MCF 10A (cell line): ENCODE measurements around the gene DUS1L. TPM values are rescaled to one million over a fixed set of nuclear protein-coding genes. Genes with fewer than 3 reads are reported as not detected.

Experiments used
- BruUV-seq: library from RNA; stranded (reverse); fragments of 400-500 nt; replicated peaks from 2 replicates; lab custom pipeline; 2021; lab: Mats Ljungman, UMichigan
- CTCF ChIA-PET: fragments of 300-600 bp; sonication (Branson Sonifier 250); formaldehyde crosslinking; extraction: SDS; loops from one replicate; lab custom pipeline; 2021; ENCODE audit warnings: antibody characterized with exemption, inconsistent platforms; lab: Yijun Ruan, JAX
- POLR2A ChIA-PET: fragments of 300-600, 350-650 bp; sonication (Branson Sonifier 250); formaldehyde crosslinking; extraction: SDS; loops from one replicate; lab custom pipeline; 2020; ENCODE audit warnings: antibody characterized with exemption, inconsistent platforms; lab: Yijun Ruan, JAX
- DNase-seq: peaks from one replicate; pipeline ENCODE4 v3.0.0-alpha.2; 2018; ENCODE audit not compliant: unreplicated experiment
- H3K27ac Mint-ChIP-seq: one replicate; pipeline ENCODE4 v1.8.0; 2022; ENCODE audit warnings: mild to moderate bottlenecking, low read depth, mixed read lengths; ENCODE audit not compliant: unreplicated experiment
- H3K27me3 Mint-ChIP-seq: one replicate; pipeline ENCODE4 v1.8.0; 2022; ENCODE audit warnings: mixed read lengths; ENCODE audit not compliant: insufficient read depth, unreplicated experiment
- H3K36me3 Mint-ChIP-seq: one replicate; pipeline ENCODE4 v1.8.0; 2022; ENCODE audit warnings: mild to moderate bottlenecking, moderate library complexity, mixed read lengths; ENCODE audit not compliant: insufficient read depth, unreplicated experiment
- H3K4me1 Mint-ChIP-seq: one replicate; pipeline ENCODE4 v1.8.0; 2022; ENCODE audit warnings: mixed read lengths; ENCODE audit not compliant: insufficient read depth, unreplicated experiment
- H3K4me3 Mint-ChIP-seq: one replicate; pipeline ENCODE4 v1.8.0; 2022; ENCODE audit warnings: mild to moderate bottlenecking, moderate library complexity, mixed read lengths; ENCODE audit not compliant: unreplicated experiment
- H3K9me3 Mint-ChIP-seq: one replicate; pipeline ENCODE4 v1.8.0; 2022; ENCODE audit warnings: mixed read lengths; ENCODE audit not compliant: unreplicated experiment
- intact Hi-C: fragments of 100-400 bp; cut with micrococcal nuclease; formaldehyde crosslinking; loops from 2 replicates; pipeline ENCODE4 v1.14.1; 2022
- total RNA-seq: library from RNA; stranded (reverse); gene quantifications from 2 replicates; pipeline ENCODE4 v1.2.3, GENCODE V29; 2022
- TF ChIP-seq, protein P1 (sequence below): fragments of 200-600 bp; IDR thresholded peaks from one replicate; pipeline ENCODE4 v1.8.0; 2022; ENCODE audit warnings: antibody characterized with exemption, mild to moderate bottlenecking; ENCODE audit not compliant: unreplicated experiment

The DUS1L gene
- total RNA-seq, 1 experiment from 2014 or later: 116 TPM

DNA sequence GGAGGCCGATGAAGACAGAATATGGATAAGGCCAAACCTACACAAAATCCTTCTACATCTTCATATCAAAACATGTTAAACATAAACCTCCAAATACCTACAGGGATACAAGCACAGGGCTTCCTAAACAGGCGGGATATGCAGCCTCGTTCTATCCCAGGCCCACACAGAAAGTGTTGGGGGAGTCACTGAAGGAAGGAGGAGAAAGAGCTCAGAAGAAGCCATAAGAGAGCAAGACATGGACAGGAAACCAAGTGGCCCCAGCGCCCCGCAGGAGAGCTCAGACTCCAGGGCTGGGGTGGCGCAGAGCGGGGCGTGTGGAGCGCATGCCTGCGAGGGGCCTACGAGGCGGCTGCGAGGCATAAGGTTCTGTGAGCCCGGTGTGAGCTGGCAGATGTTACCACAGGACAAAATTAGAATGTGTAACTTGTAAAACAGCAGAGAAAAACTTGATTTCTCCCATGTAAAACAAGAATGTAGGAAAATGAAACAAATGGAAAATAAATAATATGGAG, 43.4 kb upstream of the DUS1L start:
- peaks cover 15% of the 10 kb centered on the region for H3K4me1 Mint-ChIP-seq
- peak overlapping the region; percentile 23 for H3K27ac Mint-ChIP-seq
- no peaks in the 10 kb centered on the region for H3K27me3 Mint-ChIP-seq
- POLR2A ChIA-PET: interaction anchor here (3.9 to 7.0 kb wide), 2 partner anchors 10 to 25 kb away, joined by 19 to 62 read pairs; partner anchors contain the start of gene FASN
- CTCF ChIA-PET: interaction anchor here (0.6 kb wide), 1 partner anchor 47 kb away, joined by 4 read pairs; no protein-coding TSS in a partner anchor
- intact Hi-C loops: no loop called here
- no peak for DNase-seq
- H3K36me3 Mint-ChIP-seq: peaks cover 38% of the 10 kb centered on the region
- TF ChIP-seq, protein P1, sequence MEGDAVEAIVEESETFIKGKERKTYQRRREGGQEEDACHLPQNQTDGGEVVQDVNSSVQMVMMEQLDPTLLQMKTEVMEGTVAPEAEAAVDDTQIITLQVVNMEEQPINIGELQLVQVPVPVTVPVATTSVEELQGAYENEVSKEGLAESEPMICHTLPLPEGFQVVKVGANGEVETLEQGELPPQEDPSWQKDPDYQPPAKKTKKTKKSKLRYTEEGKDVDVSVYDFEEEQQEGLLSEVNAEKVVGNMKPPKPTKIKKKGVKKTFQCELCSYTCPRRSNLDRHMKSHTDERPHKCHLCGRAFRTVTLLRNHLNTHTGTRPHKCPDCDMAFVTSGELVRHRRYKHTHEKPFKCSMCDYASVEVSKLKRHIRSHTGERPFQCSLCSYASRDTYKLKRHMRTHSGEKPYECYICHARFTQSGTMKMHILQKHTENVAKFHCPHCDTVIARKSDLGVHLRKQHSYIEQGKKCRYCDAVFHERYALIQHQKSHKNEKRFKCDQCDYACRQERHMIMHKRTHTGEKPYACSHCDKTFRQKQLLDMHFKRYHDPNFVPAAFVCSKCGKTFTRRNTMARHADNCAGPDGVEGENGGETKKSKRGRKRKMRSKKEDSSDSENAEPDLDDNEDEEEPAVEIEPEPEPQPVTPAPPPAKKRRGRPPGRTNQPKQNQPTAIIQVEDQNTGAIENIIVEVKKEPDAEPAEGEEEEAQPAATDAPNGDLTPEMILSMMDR: no peak
- no TSS peak for BruUV-seq
- no peaks in the 10 kb centered on the region for H3K9me3 Mint-ChIP-seq
- no peak overlapping the region for H3K4me3 Mint-ChIP-seq

DNA sequence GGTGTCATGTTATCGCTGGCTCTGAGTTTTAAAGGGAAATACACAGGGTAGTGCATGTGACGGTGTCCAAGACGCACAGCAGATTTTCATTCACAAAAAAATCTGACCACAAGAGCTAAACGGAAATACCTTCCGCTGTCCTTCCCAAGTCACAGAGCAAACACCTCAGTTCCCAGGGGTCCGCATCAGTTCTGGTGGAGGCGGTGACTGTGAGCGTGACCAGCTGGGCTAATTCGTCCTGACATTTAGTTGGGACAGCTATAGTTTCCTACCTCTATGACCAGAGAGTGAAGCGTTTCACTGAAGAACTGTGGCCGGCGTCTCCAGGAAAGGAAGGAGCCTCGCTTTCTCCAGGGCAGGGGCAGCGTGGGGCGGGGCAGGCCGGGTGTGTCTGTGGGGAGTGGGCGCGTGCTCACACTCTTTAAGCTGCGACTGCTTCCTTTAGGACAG, 42.9 kb upstream of the DUS1L start:
- Mint-ChIP-seq H3K4me3 (no peak overlapping the region), H3K9me3 (no peaks in the 10 kb centered on the region), H3K27ac (peak overlapping the region; percentile 23), H3K4me1 (peaks cover 17% of the 10 kb centered on the region), H3K27me3 (no peaks in the 10 kb centered on the region), H3K36me3 (peaks cover 38% of the 10 kb centered on the region)
- intact Hi-C loops: no loop called here
- BruUV-seq: no TSS peak
- TF ChIP-seq, protein P1: no peak
- ChIA-PET CTCF (no interaction called here), POLR2A (interaction anchor here (3.9 to 7.0 kb wide), 2 partner anchors 9 to 25 kb away, joined by 19 to 62 read pairs; partner anchors contain the start of gene FASN)
- DNase-seq: no peak

DNA sequence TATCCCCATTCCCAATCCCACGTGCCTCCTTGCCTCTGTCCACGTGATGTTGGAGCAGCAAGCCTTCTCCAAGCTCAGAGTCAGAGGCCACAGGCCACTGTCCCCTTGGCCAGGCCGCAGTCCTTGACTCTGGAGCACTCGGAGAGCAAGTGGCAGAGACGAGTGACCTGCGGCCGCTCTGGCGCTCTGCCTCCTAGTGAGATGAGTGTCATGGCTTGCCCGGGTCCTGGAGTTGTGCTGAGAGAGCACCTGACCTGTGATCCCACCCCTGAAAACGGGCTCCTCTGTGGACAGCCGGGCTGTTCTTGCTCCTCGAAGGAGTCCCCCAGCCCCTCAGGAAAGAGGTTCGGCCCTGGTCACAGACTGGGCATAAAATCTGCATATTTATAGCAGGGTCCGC, 42.4 kb upstream of the DUS1L start:
- POLR2A ChIA-PET: interaction anchor here (3.9 to 7.0 kb wide), 2 partner anchors 9 to 26 kb away, joined by 19 to 62 read pairs; partner anchors contain the start of gene FASN
- BruUV-seq: no TSS peak
- TF ChIP-seq, protein P1: no peak
- Mint-ChIP-seq H3K27me3 (no peaks in the 10 kb centered on the region), H3K27ac (peak overlapping the region; percentile 23), H3K4me1 (peaks cover 17% of the 10 kb centered on the region), H3K36me3 (peaks cover 37% of the 10 kb centered on the region), H3K4me3 (no peak overlapping the region), H3K9me3 (no peaks in the 10 kb centered on the region)
- intact Hi-C loops: no loop called here
- CTCF ChIA-PET: no interaction called here
- no peak for DNase-seq

DNA sequence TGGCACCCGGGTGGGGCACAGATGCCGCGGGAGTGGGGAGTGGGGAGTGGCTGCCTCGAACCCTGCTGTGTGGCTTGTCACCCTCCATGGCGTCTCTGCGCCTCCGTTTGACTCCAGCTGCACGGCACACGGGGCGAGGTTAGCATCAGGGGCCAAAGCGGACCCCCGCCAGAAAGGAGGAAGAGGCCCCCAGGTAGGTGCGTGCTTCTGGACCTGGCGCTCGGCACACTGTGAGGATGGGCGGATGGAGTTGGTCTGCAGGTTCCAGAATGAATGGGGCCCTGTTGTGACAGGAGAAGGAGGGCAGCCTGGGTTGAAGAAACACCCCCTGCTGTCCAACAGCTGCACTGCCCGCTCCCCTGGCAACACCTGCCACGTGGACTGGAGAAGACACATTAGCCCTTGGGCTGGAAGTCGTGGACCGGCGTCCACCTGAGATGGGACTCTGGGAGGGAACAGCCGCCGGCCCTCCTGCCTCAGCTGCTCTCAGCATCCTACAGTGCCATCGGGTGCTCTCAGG, 41.8 kb upstream of the DUS1L start:
- POLR2A ChIA-PET: interaction anchor here (0.6 to 7.0 kb wide), 5 partner anchors 9 to 412 kb away, joined by 3 to 62 read pairs (median 3); partner anchors contain the start of genes FASN and FOXK2
- Mint-ChIP-seq H3K9me3 (no peaks in the 10 kb centered on the region), H3K36me3 (peaks cover 31% of the 10 kb centered on the region), H3K4me3 (no peak overlapping the region), H3K4me1 (peaks cover 17% of the 10 kb centered on the region), H3K27ac (peak overlapping the region; percentile 86), H3K27me3 (no peaks in the 10 kb centered on the region)
- BruUV-seq: no TSS peak
- no peak for DNase-seq
- TF ChIP-seq, protein P1: no peak
- intact Hi-C loops: no loop called here
- CTCF ChIA-PET: interaction anchor here (1.7 kb wide), 1 partner anchor 45 kb away, joined by 10 read pairs; no protein-coding TSS in a partner anchor
